Retinal pigment epithelial cell (primary cell): ENCODE measurements around the gene ZNF3.
A peak's percentile ranks its signal among the peaks of the same experiment; 100 is the strongest.

ENCODE experiments used
- DNase-seq: peaks from one replicate; pipeline ENCODE4 v3.0.0-alpha.2; 2010; ENCODE audit warnings: low read depth
- H3K4me3 ChIP-seq: 2 replicates; pipeline ENCODE4 v1.5.1; 2011; ENCODE audit warnings: mild to moderate bottlenecking, low read length, control low read depth, moderate library complexity
- TF ChIP-seq, protein P1 (sequence below): conservative IDR thresholded peaks from 2 replicates; pipeline ENCODE4 v1.5.1; 2011; ENCODE audit warnings: low read depth, low read length, control low read depth, inconsistent platforms

Gene ZNF3

GRCh38 chr7:100119072-100119969, 37.8 kb upstream of the ZNF3 start, which contains the start of the genes CNPY4 and TAF6:
Gene CNPY4 (plus strand): TSS chr7:100119634. CDS start chr7:100119745, 111 bp downstream.
Gene TAF6 (minus strand): TSS chr7:100119358. CDS start chr7:100114209, 5,149 bp downstream.
- peak; percentile 81 for DNase-seq
- TF ChIP-seq, protein P1, sequence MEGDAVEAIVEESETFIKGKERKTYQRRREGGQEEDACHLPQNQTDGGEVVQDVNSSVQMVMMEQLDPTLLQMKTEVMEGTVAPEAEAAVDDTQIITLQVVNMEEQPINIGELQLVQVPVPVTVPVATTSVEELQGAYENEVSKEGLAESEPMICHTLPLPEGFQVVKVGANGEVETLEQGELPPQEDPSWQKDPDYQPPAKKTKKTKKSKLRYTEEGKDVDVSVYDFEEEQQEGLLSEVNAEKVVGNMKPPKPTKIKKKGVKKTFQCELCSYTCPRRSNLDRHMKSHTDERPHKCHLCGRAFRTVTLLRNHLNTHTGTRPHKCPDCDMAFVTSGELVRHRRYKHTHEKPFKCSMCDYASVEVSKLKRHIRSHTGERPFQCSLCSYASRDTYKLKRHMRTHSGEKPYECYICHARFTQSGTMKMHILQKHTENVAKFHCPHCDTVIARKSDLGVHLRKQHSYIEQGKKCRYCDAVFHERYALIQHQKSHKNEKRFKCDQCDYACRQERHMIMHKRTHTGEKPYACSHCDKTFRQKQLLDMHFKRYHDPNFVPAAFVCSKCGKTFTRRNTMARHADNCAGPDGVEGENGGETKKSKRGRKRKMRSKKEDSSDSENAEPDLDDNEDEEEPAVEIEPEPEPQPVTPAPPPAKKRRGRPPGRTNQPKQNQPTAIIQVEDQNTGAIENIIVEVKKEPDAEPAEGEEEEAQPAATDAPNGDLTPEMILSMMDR = no peak
- H3K4me3 ChIP-seq = peak within 1 kb of the TSS; percentile 95

DNA sequence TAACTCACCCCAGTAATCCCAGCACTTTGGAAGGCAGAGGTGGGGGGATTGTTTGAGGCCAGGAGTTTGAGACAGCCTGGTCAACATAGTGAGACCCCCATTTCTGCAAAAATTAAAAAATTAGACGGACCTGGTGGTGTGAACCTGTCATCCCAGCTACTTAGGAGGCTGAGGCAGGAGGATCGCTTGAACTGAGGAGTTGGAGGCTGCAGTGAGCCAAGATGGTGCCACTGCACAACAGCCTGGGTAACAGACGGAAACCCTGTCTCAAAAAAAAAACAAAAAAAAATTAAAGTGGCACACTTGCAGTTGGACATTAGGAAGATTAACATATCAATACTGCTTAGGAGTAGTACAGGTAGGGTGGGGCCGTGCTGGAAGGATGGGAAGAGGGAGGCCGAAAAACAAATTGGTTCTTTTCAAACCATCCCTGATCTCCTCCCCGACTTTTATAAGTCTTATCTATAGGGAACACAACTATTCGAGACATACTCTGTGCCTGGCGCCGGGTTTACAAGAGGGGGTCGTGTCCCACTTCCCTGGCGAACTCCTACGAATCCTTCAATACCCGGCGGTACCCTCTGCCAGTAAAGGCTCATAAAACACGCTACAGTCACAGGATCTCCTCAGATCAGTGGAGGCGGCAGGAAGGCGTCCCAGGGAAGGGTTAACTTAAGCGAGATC, 37.0 kb upstream of the ZNF3 start:
- no peak for DNase-seq
- TF ChIP-seq, protein P1 = no peak
- peak overlapping the region; percentile 95 for H3K4me3 ChIP-seq

DNA sequence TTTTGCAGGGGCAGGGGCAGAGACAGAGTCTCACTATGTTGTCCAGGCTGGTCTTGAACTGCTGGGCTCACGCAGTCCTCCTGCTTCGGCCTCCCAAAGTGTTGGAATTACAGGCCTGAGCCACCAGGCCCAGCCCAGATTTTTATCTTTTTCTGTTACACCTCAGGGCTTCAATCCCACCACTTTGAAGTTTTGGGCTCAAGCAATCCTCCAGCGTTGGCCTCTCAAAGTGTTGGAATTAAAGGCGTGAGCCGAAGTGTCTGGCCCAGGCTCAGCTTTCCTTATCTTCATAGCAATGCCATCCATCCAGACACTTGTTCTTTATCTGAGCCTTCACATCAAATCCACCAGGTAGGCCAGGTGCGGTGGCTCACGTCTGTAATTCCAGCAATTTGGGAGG, 33.5 kb upstream of the ZNF3 start:
- TF ChIP-seq, protein P1 = no peak
- H3K4me3 ChIP-seq = no peak overlapping the region
- no peak for DNase-seq

GRCh38 chr7:100111914-100112313, 30.4 kb upstream of the ZNF3 start:
- DNase-seq = no peak
- no peak overlapping the region for H3K4me3 ChIP-seq
- TF ChIP-seq, protein P1 = no peak

GRCh38 chr7:100111156-100111555, 29.6 kb upstream of the ZNF3 start:
- H3K4me3 ChIP-seq = no peak overlapping the region
- DNase-seq = no peak
- TF ChIP-seq, protein P1 = no peak

DNA sequence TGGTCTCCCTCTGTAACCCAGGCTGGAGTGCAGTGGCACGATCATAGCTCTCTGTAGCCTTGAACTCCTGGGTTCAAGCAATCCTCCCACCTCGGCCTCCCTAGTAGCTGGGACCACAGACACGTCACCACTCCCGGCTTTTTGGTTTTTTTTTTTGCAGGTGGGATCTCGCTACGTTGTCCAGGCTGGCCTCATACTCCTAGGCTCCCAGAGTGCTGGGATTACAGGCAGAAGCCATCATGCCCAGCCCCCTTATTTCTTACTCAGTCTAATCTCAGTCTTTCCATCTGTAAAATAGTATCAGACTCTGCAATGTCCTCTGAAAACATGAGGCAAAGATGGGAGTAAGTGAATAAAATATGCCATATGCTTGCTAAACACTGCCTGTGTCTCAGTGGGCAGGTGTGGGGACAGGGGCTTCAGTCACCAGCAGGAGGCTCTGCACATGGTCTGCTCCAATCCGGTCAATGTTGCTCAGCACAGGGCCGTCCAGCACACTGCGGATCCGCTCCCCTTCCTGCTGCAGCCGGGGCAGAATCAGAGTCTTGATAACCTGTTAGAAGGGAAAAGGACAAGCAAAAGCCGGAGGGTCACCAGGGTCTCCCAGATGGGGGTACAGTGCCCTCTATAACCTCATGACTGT, 28.1 kb upstream of the ZNF3 start:
- TF ChIP-seq, protein P1 = peak; percentile 28
- no peak overlapping the region for H3K4me3 ChIP-seq
- DNase-seq = no peak
